HCT116 (cell line): ENCODE measurements around the gene PTOV1.

Source experiments
- CTCF ChIP-seq, 3 experiments: fragments of 200-600 bp in 1 of 3; sonication (generic) in 1 of 3; IDR thresholded peaks in 2 of 3; conservative IDR thresholded peaks in 1 of 3; 2 replicates each; pipeline ENCODE4 v1.5.1; 2012 to 2017; ENCODE audit warnings: low read depth in 2 of 3, low read length in 2 of 3, antibody characterized with exemption in 1 of 3, borderline replicate concordance in 1 of 3, control low read depth in 1 of 3, mild to moderate bottlenecking in 1 of 3, mixed read lengths in 1 of 3, mixed run types in 1 of 3, moderate library complexity in 1 of 3; ENCODE audit not compliant: insufficient read depth in 1 of 3
- EZH2 ChIP-seq: fragments of 200-600 bp; sonication (generic); IDR thresholded peaks from 2 replicates; pipeline ENCODE4 v1.6.1; 2017; ENCODE audit warnings: antibody characterized with exemption, mixed run types
- FOSL1 ChIP-seq: IDR thresholded peaks from 2 replicates; pipeline ENCODE4 v1.6.1; 2012; ENCODE audit warnings: low read depth
- POLR2A ChIP-seq: IDR thresholded peaks from 2 replicates; pipeline ENCODE4 v1.7.0; 2011; ENCODE audit warnings: borderline replicate concordance; ENCODE audit not compliant: insufficient read depth, insufficient read length; ENCODE audit errors: extremely low read depth
- POLR2AphosphoS5 ChIP-seq: IDR thresholded peaks from 2 replicates; pipeline ENCODE4 v1.6.1; 2011; ENCODE audit warnings: mild to moderate bottlenecking, low read depth, low read length, moderate library complexity
- RAD21 ChIP-seq: IDR thresholded peaks from 2 replicates; pipeline ENCODE4 v1.6.1; 2012; ENCODE audit warnings: low read depth, mild to moderate bottlenecking
- TCF7L2 ChIP-seq: IDR thresholded peaks from 2 replicates; pipeline ENCODE4 v1.7.0; 2011; ENCODE audit warnings: borderline replicate concordance, inconsistent platforms; ENCODE audit not compliant: insufficient read depth, insufficient read length; ENCODE audit errors: extremely low read depth
- ZBTB33 ChIP-seq: IDR thresholded peaks from 2 replicates; pipeline ENCODE4 v1.6.1; 2011; ENCODE audit warnings: mild to moderate bottlenecking, low read length, moderate library complexity; ENCODE audit not compliant: insufficient replicate concordance; ENCODE audit errors: extremely low read depth
- ZNF274 ChIP-seq: fragments of 200-500 bp; sonication (Bioruptor generic); IDR thresholded peaks from 2 replicates; pipeline ENCODE4 v1.6.1; 2014; ENCODE audit warnings: mild to moderate bottlenecking, low read depth, low read length, inconsistent platforms
- TF ChIP-seq, protein P1 (sequence below): IDR thresholded peaks from 2 replicates; pipeline ENCODE4 v1.6.1; 2012
- TF ChIP-seq, protein P2 (sequence below): IDR thresholded peaks from 2 replicates; pipeline ENCODE4 v1.6.1; 2012; ENCODE audit warnings: low read depth

GRCh38 chr19:49838885-49839588 is 11.9 kb upstream of the PTOV1 start:
- TF ChIP-seq CTCF (IDR thresholded peaks at IDR 0.05 in 2 of 3, conservative IDR thresholded peaks at IDR 0.05 in 1 of 3; ENCODE audit: borderline replicate concordance in 1 of 3, insufficient read depth in 1 of 3, low read depth in 2 of 3, low read length in 2 of 3) (no peak), TCF7L2 (no peak), POLR2AphosphoS5 (no peak), FOSL1 (no peak), ZNF274 (no peak), RAD21 (no peak), ZBTB33 (no peak), POLR2A (no peak), EZH2 (no peak)
- TF ChIP-seq, protein P1, sequence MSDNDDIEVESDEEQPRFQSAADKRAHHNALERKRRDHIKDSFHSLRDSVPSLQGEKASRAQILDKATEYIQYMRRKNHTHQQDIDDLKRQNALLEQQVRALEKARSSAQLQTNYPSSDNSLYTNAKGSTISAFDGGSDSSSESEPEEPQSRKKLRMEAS: no peak
- TF ChIP-seq, protein P2, sequence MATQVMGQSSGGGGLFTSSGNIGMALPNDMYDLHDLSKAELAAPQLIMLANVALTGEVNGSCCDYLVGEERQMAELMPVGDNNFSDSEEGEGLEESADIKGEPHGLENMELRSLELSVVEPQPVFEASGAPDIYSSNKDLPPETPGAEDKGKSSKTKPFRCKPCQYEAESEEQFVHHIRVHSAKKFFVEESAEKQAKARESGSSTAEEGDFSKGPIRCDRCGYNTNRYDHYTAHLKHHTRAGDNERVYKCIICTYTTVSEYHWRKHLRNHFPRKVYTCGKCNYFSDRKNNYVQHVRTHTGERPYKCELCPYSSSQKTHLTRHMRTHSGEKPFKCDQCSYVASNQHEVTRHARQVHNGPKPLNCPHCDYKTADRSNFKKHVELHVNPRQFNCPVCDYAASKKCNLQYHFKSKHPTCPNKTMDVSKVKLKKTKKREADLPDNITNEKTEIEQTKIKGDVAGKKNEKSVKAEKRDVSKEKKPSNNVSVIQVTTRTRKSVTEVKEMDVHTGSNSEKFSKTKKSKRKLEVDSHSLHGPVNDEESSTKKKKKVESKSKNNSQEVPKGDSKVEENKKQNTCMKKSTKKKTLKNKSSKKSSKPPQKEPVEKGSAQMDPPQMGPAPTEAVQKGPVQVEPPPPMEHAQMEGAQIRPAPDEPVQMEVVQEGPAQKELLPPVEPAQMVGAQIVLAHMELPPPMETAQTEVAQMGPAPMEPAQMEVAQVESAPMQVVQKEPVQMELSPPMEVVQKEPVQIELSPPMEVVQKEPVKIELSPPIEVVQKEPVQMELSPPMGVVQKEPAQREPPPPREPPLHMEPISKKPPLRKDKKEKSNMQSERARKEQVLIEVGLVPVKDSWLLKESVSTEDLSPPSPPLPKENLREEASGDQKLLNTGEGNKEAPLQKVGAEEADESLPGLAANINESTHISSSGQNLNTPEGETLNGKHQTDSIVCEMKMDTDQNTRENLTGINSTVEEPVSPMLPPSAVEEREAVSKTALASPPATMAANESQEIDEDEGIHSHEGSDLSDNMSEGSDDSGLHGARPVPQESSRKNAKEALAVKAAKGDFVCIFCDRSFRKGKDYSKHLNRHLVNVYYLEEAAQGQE: no peak
